ENCODE data around the gene BPI. TPM values are rescaled to one million over a fixed set of nuclear protein-coding genes. Genes with fewer than 3 reads are reported as not detected.

The BPI gene
- total and polyA plus RNA-seq, 3 donors from 2014 or later, result 9.3 to 29.0 (median 17.5) TPM

- no peak for TF ChIP-seq CTCF (IDR thresholded peaks at IDR 0.05)
- no peak for TF ChIP-seq POLR2A (IDR thresholded peaks at IDR 0.05)
- Histone ChIP-seq H3K27ac (peak overlapping the region in 1 of 2 donors; percentile 64), H3K27me3 (no peaks in the 10 kb centered on the region), H3K9me3 (no peaks in the 10 kb centered on the region), H3K36me3 (ENCODE audit: low read depth, missing control alignments) (no peaks in the 10 kb centered on the region), H3K4me3 (peak overlapping the region; percentile 32 to 40), H3K4me1 (peaks cover 4% of the 10 kb centered on the region)
- intact Hi-C loops (cut with DNase I; ENCODE audit: low total_unique reads), result no loop called here
- DNase-seq, result peak; percentile 89
- WGBS, 2 donors, result 19 to 30% methylated on average over 12 to 16 of the region's 16 CpGs
Observed at GRCh38 chr20:38343311-38344106, 39.6 kb downstream of the BPI start.

DNA sequence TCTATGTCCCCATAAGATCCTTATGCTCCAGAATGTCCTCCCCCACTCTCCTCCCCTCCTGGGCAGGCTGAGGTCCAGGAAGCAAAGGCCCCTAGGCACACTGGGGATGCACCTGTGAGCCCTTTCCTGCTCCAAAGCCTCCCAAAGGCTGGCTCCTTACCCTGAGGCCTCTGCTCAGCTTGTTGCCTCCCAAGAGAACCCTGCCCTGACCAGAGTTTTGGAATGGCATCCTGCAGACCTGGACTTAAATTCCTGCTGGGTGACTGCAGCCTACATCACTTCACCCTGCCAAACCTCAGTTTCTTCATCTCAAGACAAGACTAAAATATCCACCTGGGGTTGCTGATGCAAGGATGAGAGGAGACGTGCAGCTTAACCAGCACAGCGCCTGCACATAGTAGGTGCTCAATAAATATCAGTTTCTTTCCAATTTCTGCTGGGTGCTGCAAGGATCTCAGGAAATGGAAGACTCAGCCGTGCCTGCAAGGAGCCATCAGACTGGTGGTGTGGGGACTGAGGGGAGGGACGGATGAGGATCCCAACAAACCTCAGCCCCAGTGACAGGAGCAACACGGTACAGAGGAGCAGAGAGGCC lies 40.2 kb downstream of the BPI start:
- peaks cover 4% of the 10 kb centered on the region for H3K4me1 ChIP-seq
- no peak overlapping the region for H3K4me3 ChIP-seq
- WGBS, 2 donors, result 88 to 100% methylated on average over 4 to 5 of the region's 5 CpGs
- no peak for DNase-seq
- no peak overlapping the region for H3K27ac ChIP-seq
- H3K9me3 ChIP-seq, result no peaks in the 10 kb centered on the region
- intact Hi-C loops (cut with DNase I; ENCODE audit: low total_unique reads), result no loop called here
- no peaks in the 10 kb centered on the region for H3K27me3 ChIP-seq
- TF ChIP-seq POLR2A (IDR thresholded peaks at IDR 0.05) (no peak), CTCF (IDR thresholded peaks at IDR 0.05) (no peak)
- H3K36me3 ChIP-seq (ENCODE audit: low read depth, missing control alignments), result no peaks in the 10 kb centered on the region

- intact Hi-C loops (cut with DNase I; ENCODE audit: low total_unique reads), result no loop called here
- 44 to 80% methylated on average over 2 of the region's 2 CpGs for WGBS, 2 donors
Observed at GRCh38 chr20:38345643-38346042, 41.7 kb downstream of the BPI start.

DNA sequence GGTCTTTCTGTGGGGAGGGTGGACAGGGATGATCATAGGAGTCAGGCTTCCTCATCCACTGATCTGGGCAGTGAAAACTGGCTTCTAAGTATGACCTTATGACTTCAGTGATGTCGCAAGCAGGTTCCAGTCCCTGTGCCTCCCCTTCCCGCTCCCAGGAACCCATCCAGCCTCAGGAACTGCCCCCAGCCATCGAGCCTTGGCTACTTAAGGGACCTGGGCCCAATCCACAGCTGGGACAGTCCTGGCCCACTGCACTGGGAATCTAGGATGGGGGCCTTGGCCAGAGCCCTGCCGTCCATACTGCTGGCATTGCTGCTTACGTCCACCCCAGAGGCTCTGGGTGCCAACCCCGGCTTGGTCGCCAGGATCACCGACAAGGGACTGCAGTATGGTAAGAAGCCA lies 42.3 kb downstream of the BPI start, which contains the start of gene LBP:
Gene LBP, plus strand, starts transcription at position 236 of the 405 bp plus-strand sequence. Its CDS starts 35 bp downstream, at position 271.
- H3K27ac ChIP-seq, result no peak within 1 kb of the TSS
- no peak for DNase-seq
- intact Hi-C loops (cut with DNase I; ENCODE audit: low total_unique reads), result no loop called here
- H3K27me3 ChIP-seq, result no peaks in the 10 kb centered on the region
- no peak for TF ChIP-seq CTCF (IDR thresholded peaks at IDR 0.05)
- TF ChIP-seq POLR2A (IDR thresholded peaks at IDR 0.05), result no peak
- H3K4me1 ChIP-seq, result peaks cover 14% of the 10 kb centered on the region
- WGBS, 2 donors, result 89 to 96% methylated on average over 7 of the region's 8 CpGs
- H3K9me3 ChIP-seq, result no peaks in the 10 kb centered on the region
- H3K36me3 ChIP-seq (ENCODE audit: low read depth, missing control alignments), result no peaks in the 10 kb centered on the region
- H3K4me3 ChIP-seq, result no peak within 1 kb of the TSS

More at GRCh38 chr20:38345643-38346042, 41.7 kb downstream of the BPI start:
- no peaks in the 10 kb centered on the region for H3K9me3 ChIP-seq
- peaks cover 8% of the 10 kb centered on the region for H3K4me1 ChIP-seq
- no peak overlapping the region for H3K27ac ChIP-seq
- no peak for TF ChIP-seq CTCF (IDR thresholded peaks at IDR 0.05)
- no peak overlapping the region for H3K4me3 ChIP-seq
- DNase-seq, result no peak
- H3K27me3 ChIP-seq, result no peaks in the 10 kb centered on the region
- H3K36me3 ChIP-seq (ENCODE audit: low read depth, missing control alignments), result no peaks in the 10 kb centered on the region
